ENCODE data around the gene ZNF385C. TPM values are rescaled to one million over a fixed set of nuclear protein-coding genes. Genes with fewer than 3 reads are reported as not detected.
A peak's percentile ranks its signal among the peaks of the same experiment; 100 is the strongest.

The ZNF385C gene
- total and polyA plus RNA-seq, 2 of the 13 experiments (the other 11 are each of a cell fraction or from before 2014, with no cell fraction given) = 2.3 to 6.1 TPM

GRCh38 chr17:42025191-42025579 is 73.1 kb downstream of the ZNF385C start (continued):
- TF ChIP-seq ZHX1 (CRISPR knock-in tag; IDR thresholded peaks at IDR 0.05; ENCODE audit: low read depth) (no peak), GATAD1 (CRISPR knock-in tag; IDR thresholded peaks at IDR 0.05) (no peak), ZNF329 (CRISPR knock-in tag; IDR thresholded peaks at IDR 0.05; ENCODE audit: low read depth) (no peak), FOXC1 (CRISPR knock-in tag; IDR thresholded peaks at IDR 0.05; ENCODE audit: borderline replicate concordance) (0 out of 2 replicates have a peak, but pooled peaks have one; percentile 29), ZBTB20 (CRISPR knock-in tag; IDR thresholded peaks at IDR 0.05; ENCODE audit: borderline replicate concordance, low read depth) (no peak), MAF1 (CRISPR knock-in tag; IDR thresholded peaks at IDR 0.05; ENCODE audit: borderline replicate concordance) (no peak), PTBP1 (IDR thresholded peaks at IDR 0.05; ENCODE audit: low read depth, low read length, poor library complexity, severe bottlenecking) (no peak), REXO4 (CRISPR knock-in tag; IDR thresholded peaks at IDR 0.05; ENCODE audit: borderline replicate concordance) (no peak), ZNF646 (CRISPR knock-in tag; IDR thresholded peaks at IDR 0.05) (no peak), HOXA9 (CRISPR knock-in tag; IDR thresholded peaks at IDR 0.05; ENCODE audit: borderline replicate concordance) (no peak), TAF1 (CRISPR knock-in tag; IDR thresholded peaks at IDR 0.05) (no peak), ZNF687 (CRISPR knock-in tag; IDR thresholded peaks at IDR 0.05) (peak; percentile 22; the same call in 1 of the 2 replicates), KDM1A (CRISPR knock-in tag; IDR thresholded peaks at IDR 0.05) (no peak), KDM5B (CRISPR knock-in tag; IDR thresholded peaks at IDR 0.05; ENCODE audit: borderline replicate concordance) (peak; percentile 38; the same call in 1 of the 2 replicates), NCOR1 (IDR thresholded peaks at IDR 0.05; ENCODE audit: borderline replicate concordance, low read length) (no peak), ZNF430 (CRISPR knock-in tag; IDR thresholded peaks at IDR 0.05) (no peak)
